GM18520 (cell line): ENCODE measurements around the gene SLC35C1.
"Not testable (repeated sequence)": the region's sequence is repeated elsewhere in the genome, so short reads cannot be mapped to it uniquely, and the experiment has no call there.

ENCODE experiments used
- ATAC-seq: cut with Tn5 transposase; IDR thresholded peaks from one replicate; pipeline ENCODE4 v1.9.1; 2021; ENCODE audit not compliant: unreplicated experiment

The SLC35C1 gene

GRCh38 chr11:45810431-45811108, 5.6 kb downstream of the SLC35C1 start:
- no peak for ATAC-seq

GRCh38 chr11:45811109-45811435, 6.1 kb downstream of the SLC35C1 start:
- ATAC-seq: no peak

- ATAC-seq: no peak
These were observed 6.8 kb downstream of the SLC35C1 start for GRCh38 chr11:45811571-45812290.

- no peak for ATAC-seq
These were observed 7.9 kb downstream of the SLC35C1 start for GRCh38 chr11:45812581-45813548.

DNA sequence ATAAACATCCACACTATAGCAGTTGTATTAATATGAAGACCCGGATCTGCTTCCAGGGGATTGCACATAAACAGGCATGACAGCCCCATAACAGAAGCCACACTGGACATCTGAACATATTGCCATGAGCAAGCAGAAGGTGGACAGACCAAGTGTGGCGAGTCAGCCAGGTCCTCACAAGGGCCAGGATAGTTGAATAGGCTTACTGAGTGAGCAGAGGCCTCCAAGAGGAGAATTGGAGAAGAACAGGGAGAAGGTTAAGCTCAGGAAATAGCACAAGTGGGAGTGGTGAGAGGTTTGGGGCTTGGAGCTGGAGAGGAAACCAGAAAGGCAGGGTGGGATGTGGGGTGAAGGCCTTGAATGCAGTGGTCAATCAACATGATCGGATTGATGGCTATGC, 10.8 kb downstream of the SLC35C1 start:
- ATAC-seq: no peak

DNA sequence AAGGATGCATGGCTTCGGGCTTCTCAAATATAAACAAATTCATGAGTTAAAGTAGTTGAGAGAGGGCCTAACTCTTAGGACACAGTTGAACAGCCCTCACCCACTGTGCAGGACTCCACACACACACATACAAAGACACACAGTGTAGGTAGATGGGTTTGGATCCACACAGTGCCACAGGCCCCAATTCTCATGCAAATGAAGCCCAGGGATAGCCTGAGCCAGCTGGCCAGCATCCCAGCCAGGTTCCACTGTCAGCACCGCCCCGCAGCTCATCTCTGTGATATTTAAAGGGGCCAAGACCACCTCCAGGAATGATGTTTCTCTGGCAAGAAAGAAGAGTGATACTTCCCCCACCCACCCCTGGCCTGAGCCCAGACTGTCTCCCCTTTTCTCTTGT, 11.7 kb downstream of the SLC35C1 start:
- no peak for ATAC-seq

DNA sequence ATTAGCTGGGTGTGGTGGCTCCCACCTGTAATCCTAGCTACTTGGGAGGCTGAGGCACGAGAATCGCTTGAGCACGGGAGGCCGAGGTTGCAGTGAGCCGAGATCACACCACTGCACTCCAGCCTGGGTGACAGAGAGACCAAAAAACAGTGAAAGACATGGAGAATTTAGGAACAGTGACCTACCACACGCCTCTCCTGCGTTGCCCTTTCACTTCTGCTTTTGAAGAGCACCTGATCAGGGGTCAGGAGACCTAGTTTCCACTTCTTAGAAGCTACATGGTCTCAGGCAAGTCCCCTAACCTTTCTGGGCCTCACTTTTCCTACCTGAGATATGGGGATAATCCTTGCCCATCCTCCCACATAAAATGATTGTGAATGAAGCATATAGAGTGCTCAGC, 12.2 kb downstream of the SLC35C1 start:
- no peak for ATAC-seq

- no peak for ATAC-seq
These were observed 14.1 kb downstream of the SLC35C1 start for GRCh38 chr11:45818961-45819605.

- no peak for ATAC-seq
These were observed 15.4 kb downstream of the SLC35C1 start for GRCh38 chr11:45820211-45820857.

DNA sequence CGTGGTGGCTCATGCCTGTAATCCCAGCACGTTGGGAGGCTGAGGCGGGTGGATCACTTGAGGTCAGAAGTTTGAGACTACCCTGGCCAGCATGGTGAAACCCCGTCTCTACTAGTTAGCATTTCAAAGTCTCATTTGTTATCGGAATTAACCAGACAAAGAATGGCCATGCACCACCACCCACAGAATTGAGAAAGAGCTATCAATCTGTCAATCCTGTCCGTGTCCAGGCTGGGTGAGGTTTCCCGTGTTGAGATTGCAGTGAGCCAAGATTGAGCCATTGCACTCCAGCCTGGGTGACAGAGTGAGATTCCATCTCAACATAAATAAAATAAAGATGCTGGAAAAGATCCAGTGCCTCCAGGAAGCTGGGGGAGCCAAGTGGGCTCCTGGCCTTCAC, 21.5 kb downstream of the SLC35C1 start:
- not testable (repeated sequence) for ATAC-seq

DNA sequence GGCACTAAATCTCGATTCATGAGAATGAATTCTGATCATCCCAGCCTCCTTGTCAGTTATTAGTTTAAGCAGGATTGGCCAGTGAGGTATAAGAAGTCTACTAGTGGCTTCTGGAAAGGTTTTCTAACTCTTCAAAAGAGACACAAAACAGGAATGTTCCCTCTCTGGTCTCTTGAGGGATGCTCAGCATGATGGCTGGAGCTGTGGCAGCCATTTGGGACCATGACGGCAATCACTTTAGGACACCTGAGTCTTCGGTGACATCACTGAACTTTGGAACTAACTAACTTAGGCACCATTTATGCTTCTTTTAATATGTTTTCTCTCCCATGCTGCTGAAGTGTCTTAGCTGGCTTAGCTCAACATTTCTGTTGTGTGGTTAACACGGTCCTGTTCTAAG, 22.2 kb downstream of the SLC35C1 start:
- ATAC-seq: no peak

GRCh38 chr11:45828996-45829395, 24.0 kb downstream of the SLC35C1 start:
- no peak for ATAC-seq

- no peak for ATAC-seq
These were observed 25.6 kb downstream of the SLC35C1 start for GRCh38 chr11:45830596-45830995.

GRCh38 chr11:45832811-45833441, 28.0 kb downstream of the SLC35C1 start:
- no peak for ATAC-seq

GRCh38 chr11:45833761-45834160, 28.8 kb downstream of the SLC35C1 start:
- no peak for ATAC-seq

DNA sequence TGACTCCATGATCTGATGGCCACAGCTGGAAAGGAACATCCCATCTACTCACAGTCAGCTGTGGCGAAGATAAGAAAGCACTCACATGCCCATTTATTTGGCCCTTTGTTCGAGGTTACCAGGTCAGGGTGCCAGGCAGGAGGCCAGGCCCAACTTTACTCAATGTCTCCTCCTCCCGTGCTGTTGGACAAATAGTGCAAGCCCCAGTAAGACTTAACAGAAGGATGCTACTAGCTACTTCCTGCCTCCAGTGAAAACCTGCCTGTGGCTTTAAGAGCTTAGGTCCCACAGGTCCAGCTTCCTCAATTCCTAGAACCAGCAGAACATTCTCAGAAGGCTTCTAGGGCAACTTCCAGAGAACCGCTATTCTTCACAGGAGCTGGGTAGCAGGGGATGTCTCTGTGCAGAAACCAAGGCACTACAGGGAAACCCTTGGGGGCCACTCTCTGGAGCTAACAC, 29.4 kb downstream of the SLC35C1 start:
- ATAC-seq: no peak

DNA sequence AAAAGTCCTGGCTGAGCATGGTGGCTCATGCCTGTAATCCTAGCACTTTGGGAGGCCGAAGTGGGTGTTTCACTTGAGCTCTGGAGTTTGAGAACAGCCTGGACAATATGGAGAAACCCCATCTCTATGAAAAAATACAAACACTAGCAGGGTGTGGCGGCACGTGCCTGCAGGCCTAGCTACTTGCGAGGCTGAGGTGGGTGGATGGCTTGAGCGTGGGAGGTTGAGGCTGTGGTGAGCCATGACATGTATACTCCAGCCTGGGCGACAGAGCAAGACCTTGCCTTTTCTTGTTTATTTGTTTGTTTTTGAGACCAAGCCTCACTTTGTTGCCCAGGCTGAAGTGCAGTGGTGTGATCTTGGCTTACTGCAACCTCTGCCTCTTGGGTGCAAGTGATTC, 34.3 kb downstream of the SLC35C1 start:
- no peak for ATAC-seq

DNA sequence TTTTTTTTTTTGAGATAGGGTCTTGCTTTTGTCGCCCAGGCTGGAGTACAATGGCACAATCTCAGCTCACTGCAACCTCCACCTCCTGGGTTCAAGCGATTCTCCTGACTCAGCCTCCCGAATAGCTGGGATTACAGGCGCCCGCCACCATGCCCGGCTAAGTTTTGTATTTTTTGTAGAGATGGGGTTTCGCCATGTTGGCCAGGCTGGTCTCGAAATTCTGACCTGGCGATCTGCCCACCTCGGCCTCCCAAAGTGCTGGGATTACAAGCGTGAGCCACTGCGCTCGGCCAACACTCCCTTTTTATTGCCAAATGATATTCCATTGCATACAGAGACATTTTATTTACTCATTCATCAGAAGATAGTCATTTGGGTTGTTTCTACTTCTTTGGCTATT, 35.3 kb downstream of the SLC35C1 start:
- not testable (repeated sequence) for ATAC-seq

DNA sequence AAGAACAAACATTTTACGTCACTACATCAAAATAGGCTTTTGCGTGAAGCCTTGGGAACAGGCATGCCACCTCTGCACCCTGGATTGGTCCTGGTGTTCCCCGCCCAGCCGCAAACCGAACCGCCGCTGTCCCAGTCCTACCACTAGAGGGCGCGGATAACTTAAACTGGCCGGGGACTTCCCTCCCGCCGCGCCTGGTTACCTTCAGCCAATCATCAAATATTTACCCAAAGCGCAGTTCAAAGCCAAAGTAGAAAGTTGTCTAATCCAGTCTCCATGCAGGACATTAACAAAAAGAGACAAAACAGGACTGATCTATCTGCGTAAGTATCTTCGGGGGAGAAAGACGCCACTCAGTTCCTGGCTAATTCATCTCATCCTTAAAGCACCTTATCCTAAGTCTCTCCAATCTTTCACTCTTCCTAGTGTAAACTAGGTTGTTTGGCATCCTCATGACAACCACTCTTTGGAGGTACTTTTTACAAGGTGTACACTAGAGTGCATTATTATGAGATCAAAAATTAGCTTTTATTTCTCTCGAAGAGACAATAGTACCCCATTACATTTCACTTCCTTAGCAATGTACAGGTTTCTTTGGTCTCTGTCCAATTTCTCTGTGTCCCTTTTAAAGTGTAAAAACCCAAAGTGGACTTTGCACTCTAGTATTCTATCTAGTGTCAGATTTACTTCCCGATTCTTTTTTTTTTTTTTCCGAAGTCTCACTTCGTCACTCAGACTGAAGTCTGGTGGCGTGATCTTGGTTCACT, 38.4 kb downstream of the SLC35C1 start:
- no peak for ATAC-seq
